ENCODE results near the gene COX17.

- TF ChIP-seq, protein P1, sequence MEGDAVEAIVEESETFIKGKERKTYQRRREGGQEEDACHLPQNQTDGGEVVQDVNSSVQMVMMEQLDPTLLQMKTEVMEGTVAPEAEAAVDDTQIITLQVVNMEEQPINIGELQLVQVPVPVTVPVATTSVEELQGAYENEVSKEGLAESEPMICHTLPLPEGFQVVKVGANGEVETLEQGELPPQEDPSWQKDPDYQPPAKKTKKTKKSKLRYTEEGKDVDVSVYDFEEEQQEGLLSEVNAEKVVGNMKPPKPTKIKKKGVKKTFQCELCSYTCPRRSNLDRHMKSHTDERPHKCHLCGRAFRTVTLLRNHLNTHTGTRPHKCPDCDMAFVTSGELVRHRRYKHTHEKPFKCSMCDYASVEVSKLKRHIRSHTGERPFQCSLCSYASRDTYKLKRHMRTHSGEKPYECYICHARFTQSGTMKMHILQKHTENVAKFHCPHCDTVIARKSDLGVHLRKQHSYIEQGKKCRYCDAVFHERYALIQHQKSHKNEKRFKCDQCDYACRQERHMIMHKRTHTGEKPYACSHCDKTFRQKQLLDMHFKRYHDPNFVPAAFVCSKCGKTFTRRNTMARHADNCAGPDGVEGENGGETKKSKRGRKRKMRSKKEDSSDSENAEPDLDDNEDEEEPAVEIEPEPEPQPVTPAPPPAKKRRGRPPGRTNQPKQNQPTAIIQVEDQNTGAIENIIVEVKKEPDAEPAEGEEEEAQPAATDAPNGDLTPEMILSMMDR (IDR thresholded peaks at IDR 0.05; ENCODE audit: low read length), result peak; percentile 61
- no peak for TF ChIP-seq EZH2 (IDR thresholded peaks at IDR 0.05; ENCODE audit: borderline replicate concordance, low read length)
Measured at GRCh38 chr3:119690043-119690656, 12.9 kb upstream of the COX17 start.

All from OCI-LY1 (cell line).